Mucosa of gallbladder (tissue), 1 donor: Measurements from ENCODE around the gene SSX2IP. TPM values are rescaled to one million over a fixed set of nuclear protein-coding genes. Genes with fewer than 3 reads are reported as not detected.
"Not testable (repeated sequence)": the region's sequence is repeated elsewhere in the genome, so short reads cannot be mapped to it uniquely, and the experiment has no call there.

Experiments used
- DNase-seq: peaks from one replicate; pipeline ENCODE4 v3.0.0-alpha.2; 2020; ENCODE audit warnings: low spot score
- total RNA-seq: library from RNA; stranded (reverse); gene quantifications from one replicate; pipeline ENCODE4 v1.2.1, GENCODE V29; 2021
- donor health status: DM: no; HTN: no; CAD: no.

The SSX2IP gene
- total RNA-seq, 1 donor from 2014 or later, result 22.3 TPM

DNA sequence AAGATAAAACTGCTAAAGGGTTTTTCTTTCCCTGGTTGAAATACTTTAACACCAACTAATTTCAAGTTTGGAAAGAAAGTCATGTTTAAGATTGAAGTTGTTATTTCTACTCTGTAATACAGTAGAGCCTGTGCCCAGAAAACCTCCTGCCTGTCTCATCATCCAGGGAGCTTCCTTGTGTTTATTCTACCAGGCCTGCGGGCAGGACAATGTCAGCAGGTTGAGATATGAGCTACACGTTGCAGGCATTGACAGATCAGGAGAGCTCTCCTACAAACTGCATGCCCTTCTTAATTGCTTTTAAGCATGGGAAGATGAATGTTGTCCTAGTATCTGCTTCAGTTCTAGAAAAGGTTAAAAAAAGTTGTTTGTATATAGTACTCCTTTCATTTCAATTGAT lies 72.9 kb downstream of the SSX2IP start:
- DNase-seq, result no peak

DNA sequence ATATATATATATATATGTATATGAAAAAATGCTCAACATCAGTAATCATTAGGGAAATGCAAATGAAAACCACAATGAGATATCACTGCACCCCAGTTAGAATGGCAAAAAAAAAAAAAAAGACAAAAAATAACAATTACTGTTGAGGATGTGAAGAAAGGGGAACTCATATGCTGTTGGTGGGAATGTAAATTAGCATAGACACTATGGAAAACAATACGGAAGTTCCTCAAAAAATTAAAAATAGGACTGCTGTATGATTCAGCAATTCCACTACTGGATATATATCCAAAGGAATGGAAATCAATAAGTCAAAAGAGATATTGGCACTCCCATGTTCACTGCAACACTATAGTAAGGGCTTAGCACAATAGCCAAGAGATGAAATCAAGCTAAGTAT lies 74.5 kb downstream of the SSX2IP start:
- DNase-seq, result no peak

- no peak for DNase-seq
These were observed 76.4 kb downstream of the SSX2IP start for GRCh38 chr1:84613887-84614286.

DNA sequence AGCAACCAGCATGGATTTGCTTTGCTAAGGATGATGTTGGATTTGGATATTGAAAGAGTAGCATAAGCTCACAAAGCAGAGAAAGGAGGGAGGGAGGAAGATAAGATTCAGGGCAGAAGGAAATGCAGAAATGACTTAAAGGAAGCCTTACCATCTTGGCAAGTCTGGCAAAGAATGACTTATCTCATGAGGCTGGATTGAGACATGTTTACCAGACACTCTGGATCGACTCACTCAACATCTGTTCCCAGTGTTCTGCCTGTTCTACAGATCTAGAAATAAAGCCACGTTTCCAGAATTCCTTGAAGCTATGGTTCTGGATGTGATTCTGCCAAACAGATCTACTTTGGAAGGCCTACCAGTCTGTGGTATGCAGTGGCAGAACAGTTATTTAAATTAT lies 77.2 kb downstream of the SSX2IP start:
- DNase-seq, result no peak

- DNase-seq, result no peak
These were observed 78.5 kb downstream of the SSX2IP start for GRCh38 chr1:84611796-84612195.

DNA sequence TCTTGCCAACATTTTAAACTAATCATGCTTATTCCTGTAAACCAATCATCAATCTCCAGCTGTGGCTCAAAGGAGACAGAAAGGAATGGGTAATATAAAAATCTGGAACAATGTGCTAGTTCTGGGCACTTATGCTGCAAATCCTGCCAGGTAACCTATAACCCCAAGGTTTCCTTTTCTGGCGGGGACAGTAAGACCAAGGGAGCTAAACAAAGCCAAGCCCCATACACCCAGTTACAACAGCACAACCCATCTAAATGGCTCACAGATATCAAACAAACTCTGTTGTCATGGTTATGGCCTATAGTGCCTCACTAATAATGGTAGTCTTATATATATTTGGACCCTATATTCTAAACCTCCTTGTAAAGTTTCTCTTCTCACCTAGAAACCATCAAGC lies 79.2 kb downstream of the SSX2IP start:
- no peak for DNase-seq

DNA sequence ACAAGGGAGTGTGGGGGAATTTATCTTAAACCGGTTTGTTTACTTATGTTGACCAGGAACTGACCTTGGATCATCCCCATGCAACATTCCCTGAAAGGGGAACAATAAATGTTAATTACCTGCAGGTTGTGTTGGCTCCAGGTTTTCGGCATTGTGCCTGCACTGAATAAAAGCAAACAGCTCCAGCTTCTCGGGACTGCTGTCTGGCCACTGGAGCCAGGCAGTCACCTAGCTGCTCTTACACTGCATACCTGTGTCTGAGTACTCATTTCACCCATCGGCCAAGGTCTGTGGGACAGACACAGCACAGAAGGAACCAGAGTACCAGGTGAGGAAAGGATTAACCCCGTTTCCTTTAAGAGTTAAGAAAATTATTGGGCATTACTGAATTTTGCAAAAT lies 83.3 kb downstream of the SSX2IP start:
- no peak for DNase-seq

GRCh38 chr1:84605157-84605556 lies 85.1 kb downstream of the SSX2IP start:
- DNase-seq, result no peak

- no peak for DNase-seq
These were observed 86.1 kb downstream of the SSX2IP start for GRCh38 chr1:84603941-84604830.

- no peak for DNase-seq
These were observed 87.0 kb downstream of the SSX2IP start for GRCh38 chr1:84603223-84603622.

GRCh38 chr1:84600796-84601195 lies 89.5 kb downstream of the SSX2IP start:
- no peak for DNase-seq

DNA sequence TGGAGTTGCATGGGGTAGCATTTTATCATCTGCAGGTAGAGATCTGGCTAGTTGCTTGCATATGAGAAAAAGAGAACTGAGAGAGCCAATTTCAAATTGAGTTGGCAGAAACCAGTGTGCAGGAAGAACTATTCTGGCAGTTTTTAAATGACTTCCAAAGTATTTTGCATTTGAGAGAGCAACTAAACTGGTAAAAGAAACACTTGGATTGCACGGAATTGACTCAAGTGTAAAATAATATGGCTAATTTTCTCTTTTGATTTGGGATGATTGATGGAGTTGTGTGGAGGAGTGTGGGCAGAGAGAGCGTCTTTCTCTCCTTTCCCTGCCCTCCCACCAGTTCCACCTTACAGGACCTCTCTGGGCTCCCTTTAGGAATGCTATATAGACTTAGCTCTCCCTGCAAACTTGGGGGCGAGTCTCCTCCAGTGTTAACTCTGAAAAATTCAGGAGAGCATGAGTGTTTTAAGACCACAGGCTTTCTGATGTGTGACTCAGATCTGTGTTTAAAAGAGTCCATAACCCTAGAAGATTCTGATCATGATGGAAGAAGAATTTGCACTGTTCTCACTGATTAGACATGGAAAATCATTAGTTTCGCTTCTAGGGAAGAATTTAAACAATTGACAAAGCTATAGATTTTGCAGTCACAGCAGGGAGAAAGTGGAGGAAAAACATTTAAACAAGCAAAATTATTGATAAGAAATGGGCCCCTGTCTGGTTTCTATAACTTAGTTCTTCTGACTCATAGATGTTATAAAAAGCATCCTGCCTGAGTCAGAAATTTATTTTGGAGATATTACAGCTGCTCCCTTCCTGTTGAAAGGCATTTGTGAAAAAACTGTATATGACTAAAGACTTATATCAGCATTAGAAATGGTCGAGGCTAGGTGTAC lies 91.2 kb downstream of the SSX2IP start:
- DNase-seq, result no peak

DNA sequence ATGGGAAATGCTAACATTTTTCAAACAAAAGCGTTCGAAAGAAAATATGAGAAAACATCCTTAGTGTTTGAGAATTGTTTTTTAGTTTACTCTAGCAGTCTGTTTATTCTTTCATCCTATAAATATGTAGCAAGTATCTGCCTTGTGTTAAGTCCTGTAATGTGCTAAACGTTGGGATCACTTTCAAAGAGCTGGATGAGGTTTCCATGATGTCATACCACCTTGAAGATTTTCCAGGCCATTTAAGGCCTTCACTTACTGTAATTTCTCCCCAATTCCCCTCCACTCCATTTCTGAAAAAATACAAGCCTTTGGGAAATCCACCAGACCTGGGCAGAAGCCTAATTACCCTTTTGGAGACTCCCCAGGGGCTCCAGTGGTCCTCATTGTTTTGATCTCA lies 91.8 kb downstream of the SSX2IP start:
- DNase-seq, result no peak

DNA sequence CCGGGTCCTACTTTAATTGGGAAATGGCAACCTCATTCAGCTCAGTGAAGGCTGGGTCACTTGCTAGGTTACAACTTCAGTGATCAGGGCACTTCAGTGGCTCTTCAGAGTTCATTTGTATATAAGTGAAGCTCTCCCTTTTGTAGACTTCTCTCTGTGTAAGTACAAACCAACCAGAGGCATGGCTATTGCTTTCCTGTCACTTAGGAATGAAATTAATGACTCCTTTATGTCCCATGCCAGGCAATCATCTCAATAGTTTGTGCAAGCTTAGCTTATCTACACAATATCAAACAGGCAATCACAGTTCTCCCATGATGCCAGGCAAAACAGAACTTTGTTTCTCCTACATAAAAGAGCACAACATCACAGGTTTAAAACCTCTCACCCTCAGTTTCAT lies 93.2 kb downstream of the SSX2IP start:
- DNase-seq, result no peak

DNA sequence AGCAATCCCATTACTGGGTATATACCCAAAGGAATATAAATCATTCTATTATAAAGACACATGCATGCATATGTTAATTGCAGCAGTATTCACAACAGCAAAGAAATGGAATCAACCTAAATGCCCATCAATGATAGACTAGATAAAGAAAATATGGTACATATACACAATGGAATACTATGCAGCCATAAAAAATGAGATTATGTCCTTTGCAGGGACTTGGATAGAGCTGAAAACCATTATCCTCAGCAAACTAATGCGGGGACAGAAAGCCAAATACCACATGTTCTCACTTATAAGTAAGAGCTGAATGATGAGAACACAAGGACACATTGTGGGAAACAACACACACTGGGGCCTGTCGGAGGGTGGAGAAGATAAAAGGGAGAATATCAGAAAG lies 95.3 kb downstream of the SSX2IP start:
- not testable (repeated sequence) for DNase-seq

Other genes starting within 250 kb of the SSX2IP start
- gene RPF1, start 211.2 kb downstream of the SSX2IP start, total RNA-seq, result 22.4 TPM
- gene SPATA1, start 184.1 kb downstream of the SSX2IP start, total RNA-seq, result 2.2 TPM
- gene GNG5, start 183.9 kb downstream of the SSX2IP start, total RNA-seq, result 93.2 TPM
- gene CTBS, start 116.0 kb downstream of the SSX2IP start, total RNA-seq, result 18.5 TPM
- gene LPAR3, start 202.7 kb upstream of the SSX2IP start, total RNA-seq, result 1.4 TPM